Ecto neural progenitor cell (in vitro differentiated cells): Measurements from ENCODE around the gene NXN.
"Not testable (repeated sequence)": the region's sequence is repeated elsewhere in the genome, so short reads cannot be mapped to it uniquely, and the experiment has no call there.

Experiments
- DNase-seq: peaks from one replicate; pipeline ENCODE4 v3.0.0-alpha.2; 2018; ENCODE audit warnings: low spot score

The NXN gene

DNA sequence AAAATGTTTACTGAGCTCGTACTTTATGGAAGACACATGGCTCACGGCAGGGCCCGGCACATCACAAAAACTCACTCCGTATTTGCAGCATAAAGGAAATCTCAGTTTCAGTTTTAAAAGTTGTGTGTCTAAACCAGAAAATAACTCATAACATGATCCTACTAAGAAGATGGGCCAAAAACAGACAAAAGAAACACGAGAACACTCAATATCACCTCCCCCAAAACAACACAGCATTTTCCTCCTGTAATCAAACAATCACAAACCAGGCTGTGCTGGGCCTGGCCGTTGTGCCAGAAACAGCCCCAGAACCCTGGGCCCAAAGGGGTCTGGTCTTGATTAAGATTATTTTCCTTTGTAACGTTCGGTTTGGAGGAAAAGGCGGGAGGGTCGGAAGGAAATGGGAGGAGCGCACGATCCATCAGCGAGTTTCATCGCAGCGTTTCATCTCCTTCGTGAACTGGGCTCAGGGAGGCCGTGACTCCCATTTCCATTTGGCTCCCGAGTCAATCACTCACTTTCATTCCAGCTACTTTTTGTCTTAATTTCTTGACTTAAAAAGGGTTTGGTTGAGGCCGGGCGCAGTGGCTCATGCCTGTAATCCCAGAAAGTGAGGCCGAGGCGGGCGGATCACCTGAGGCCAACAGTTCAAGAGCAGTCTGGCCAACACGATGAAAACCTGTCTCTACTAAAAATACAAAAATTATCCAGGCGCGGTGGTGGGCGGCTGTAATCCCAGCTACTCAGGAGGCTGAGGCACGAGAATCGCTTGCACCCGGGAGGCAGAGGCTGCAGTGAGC lies 61.4 kb downstream of the NXN start:
- DNase-seq, result no peak

DNA sequence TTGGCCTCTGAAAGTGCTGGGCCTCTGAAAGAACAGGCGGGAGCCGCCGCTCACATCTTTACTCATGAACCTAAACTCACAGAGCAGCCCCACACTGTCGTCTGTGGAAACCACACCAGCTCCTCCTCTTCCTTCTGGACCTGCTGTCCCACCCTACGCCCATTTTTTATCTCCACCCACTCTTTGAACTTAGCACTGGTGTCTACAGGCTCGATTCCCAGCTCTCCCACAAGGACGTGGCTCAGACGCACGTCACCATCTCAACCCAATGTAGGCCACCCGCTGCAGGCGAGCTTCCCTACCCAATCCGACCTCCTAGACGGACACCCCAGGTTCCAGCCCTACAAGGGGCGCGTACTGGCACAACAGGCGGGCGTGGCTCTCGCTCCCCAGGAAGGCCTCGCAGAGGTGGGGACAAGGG lies 62.2 kb downstream of the NXN start:
- no peak for DNase-seq

DNA sequence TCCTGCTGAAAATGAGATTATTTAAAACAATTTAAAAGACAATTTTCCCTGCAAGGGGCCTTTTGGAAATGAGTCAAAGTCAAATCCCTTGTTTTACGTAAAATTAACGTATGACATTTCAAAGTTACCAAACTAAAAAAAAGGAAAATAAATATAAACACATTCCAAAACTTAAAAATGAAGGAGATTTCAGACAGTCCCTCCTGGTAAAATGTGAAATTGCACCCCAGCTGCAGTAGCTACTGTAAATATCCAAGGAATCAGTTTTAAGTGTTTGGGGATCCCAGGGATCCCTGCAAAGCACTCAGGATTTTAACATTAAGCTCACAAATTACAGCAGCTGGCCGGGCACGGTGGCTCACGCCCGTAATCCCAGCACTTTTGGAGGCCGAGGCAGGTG lies 63.3 kb downstream of the NXN start:
- DNase-seq, result no peak

DNA sequence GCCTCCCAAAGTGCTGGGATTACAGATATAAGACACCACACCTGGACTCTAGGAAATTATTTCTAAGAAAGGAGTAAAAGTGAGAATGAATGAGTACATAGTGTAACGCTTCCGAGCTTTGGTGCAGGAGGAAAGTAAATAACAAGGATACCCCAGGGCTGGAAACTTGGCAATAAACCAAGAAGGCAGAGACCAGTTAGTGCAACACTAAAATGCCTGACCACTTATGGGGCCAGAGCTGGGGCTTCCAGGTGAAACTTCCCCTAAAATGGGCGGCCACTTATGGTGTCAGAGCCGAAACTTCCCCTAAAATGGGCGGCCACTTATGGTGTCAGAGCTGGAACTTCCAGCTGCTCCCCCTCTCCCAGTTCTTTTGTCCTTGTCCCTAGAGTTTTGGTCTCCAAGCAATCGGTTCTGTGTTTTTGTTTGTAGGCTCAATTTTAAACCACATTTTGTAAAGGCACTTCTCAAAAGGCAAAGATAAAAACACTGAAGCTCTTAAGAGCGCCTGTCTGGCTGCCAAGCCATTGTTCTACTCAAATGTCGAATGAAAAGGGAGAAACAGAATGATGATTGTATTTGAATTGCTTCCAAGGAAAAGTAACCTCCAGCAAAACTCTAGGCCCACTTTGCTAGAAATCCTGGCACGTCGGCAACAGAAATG lies 63.9 kb downstream of the NXN start:
- DNase-seq, result no peak

DNA sequence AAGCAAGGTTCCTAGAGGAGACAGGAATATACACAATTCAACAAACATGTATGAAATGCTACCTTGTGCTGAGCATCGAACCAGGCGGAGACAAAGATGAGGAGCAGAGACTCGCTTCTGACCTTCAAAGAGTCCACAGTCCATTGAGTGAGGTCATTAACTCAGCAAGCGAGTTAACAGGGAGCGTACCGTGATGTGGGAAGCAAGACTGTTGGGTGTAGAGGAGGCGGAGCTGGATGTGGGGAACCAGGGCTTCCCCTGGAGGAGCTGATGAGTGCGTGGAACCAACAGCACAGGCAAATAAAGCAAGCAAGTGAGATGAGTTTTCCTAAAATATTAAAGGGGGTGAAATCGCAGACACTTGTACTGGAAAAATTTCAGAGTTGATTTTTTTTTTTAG lies 65.0 kb downstream of the NXN start:
- DNase-seq, result no peak

DNA sequence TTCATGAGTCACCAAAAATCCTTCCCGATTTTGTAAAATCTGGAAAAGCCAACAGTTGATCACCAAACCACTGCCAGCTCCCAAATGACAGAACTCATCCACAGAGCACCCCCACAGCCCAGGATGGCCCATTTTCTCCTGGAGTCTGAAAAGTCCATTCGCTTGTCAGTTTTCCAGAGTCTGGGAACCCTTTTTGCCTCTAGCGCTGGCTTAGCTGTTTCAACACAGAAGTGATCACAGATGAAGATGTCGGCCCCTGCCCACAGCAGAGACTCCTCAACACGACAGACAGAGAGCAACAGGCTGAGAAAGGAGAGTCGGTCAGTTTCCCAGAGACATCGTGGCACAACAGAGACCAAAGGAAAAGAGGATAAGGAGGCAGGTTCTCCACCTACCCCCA lies 66.4 kb downstream of the NXN start:
- DNase-seq, result no peak

DNA sequence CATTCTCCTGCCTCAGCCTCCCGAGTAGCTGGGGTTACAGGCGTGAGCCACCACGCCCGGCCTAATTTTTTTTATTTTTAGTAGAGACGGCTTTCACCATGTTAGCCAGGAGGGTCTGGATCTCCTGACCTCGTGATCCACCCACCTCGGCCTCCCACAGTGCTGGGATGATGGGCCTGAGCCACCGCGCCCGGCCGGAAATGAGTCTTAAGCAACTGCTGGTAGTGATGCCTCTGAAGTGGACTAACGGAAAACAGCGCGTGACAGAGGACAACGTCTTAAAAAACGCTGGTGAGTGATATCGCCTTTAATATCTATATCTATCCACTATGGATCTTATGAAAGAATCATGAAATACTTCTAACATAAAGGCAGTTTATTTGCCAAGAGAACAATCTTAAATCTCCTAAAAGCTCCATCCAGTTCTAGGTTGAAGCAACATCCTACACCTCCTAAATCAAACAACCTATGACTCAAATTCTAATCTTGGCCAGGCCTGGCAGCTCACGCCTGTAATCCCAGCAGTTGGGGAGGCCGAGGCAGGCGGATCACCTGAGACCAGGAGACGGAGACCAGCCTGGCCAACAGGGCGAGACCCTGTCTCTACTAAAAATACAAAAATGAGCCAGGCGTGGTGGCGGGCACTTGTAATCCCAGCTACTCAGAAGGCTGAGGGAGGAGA lies 69.8 kb downstream of the NXN start:
- no peak for DNase-seq

DNA sequence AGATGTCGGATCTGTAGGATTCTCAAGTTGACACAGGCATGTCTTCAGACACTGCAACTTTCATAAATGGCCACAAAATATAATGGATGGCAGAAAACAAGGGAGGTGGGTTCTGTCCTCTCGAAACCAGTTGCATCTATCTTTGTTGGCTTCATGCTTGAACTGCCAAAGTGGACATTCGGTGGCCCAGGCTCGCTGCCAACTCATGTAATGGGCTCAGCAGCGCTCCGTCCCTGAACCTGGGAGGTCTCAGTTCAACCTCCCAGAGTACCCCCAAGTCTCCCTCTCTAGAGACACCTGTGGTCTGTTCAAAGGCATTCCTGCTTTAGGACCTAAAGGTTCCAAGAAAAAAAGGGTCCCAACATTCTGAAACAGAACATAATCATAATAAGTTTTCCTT lies 71.9 kb downstream of the NXN start:
- DNase-seq, result no peak

DNA sequence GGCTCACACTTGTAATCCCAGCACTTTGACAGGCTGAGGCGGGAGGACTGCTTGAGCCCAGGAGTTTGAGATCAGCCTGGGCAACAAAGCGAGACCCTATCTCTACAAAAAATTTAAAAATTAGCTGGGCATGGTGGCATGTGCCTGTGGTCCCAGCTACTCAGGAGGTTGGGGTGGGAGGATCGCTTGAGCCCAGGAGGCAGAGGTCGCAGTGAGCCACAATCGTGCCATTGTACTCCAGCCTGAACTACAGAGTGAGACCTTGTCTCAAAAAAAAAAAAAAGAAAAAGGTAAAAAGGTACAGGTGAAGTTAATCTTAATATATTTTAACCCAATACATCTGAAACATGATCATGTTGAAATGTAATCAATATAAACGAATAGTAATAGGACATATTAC lies 73.9 kb downstream of the NXN start:
- not testable (repeated sequence) for DNase-seq

DNA sequence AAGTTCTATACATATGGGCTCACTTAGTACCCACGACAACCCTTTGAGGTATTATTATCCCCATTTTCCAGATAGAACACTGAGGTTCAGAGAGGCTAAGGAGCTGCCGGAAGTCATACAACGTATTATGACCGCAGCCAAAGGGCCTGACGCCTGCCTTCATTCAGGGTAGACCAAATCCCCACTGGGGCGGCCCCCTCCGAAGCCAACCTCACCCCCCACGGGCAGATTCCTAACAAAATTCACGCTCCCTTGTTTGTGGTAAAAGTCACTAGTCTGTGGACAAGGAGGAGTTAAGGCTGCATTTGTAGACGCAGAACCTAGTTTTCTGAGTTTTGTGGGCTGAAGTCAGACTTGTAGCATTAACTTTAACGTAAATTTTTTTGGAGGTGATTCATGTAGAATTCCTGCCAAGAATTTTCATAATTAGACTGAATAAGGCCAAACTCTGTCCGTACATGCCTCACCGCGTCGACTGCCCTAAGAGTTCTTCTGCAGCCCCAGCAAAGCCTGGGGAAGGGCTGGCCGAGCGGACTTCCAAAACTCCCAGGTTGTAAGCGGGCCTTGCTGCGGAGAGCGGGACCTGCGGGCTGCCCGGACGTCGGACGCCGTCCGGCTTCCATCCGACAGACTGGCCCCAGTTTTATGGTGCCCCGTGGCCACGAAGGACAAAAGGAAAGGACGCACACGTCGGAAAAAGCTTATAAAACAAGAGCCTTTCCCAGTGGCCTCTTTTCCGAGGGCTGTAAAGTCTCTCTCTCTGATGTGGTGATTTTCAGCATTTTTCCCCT lies 75.7 kb downstream of the NXN start:
- DNase-seq, result no peak

DNA sequence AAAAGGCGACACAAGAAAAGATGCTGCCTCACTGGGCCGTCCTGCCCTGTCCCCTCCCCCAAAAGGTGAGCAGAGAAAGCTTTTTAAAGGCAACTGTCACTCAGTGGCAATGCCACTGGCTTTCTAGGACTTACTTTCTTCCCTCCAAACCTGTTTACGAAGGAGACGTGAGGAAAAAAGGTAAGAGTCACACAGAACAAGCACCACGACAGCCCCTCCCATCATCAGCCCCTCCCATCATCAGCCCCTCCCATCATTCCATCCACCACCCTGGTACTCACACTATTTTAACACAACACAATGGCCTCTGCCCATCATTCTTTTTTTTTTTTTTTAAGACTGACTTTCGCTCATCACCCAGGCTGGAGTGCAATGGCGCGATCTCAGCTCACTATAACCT lies 77.1 kb downstream of the NXN start:
- DNase-seq, result no peak

DNA sequence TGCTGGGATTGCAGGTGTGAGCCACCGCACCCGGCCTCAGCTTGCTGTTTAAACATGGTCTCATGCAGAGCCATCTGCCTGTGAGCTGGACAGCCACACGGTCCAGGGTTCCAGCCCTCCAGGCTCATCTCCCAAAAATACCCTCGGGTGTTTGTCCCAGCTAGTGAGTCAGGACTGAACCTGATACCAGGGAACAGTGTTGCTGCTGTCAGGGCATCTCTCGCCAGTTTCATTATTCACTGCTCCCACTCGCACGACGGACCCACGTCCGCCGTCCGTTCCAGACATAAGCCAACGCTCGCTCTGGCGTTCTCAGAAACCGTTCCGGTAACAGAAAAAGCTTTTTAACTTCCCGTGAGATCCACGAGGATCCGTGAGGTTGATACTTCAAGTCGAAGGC lies 77.6 kb downstream of the NXN start:
- no peak for DNase-seq

DNA sequence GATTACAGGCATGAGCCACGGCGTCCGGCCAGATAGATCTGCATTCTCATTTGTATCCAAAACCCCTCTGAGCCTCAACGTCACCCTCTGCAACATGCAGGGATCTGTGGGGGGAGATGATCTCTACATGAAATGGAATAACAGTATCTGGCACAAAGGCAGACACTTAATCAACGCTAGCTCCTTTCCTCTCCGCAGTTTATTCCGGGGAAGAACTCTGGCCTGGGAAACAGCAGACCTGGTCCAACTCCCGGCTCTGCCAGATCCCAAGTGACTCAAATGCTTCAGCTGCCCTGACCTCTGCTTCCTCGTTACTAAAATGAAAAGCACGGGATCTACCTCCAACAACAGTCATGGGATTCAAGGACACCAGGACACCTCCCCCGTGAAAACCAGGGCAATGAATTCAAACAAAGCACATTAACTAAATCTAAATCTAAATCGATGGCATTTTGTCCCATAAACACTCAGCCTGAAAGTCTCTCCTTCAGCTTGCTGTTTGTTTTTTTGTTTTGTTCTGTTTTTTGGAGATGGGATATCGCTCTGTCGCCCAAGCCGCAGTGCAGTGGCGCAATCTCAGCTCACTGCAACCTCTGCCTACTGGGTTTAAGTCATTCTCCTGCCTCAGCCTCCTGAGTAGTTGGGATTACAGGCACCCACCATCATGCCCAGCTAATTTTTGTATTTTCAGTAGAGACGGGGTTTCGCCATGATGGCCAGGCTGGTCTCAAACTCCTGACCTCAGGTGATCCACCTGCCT lies 78.2 kb downstream of the NXN start:
- no peak for DNase-seq

DNA sequence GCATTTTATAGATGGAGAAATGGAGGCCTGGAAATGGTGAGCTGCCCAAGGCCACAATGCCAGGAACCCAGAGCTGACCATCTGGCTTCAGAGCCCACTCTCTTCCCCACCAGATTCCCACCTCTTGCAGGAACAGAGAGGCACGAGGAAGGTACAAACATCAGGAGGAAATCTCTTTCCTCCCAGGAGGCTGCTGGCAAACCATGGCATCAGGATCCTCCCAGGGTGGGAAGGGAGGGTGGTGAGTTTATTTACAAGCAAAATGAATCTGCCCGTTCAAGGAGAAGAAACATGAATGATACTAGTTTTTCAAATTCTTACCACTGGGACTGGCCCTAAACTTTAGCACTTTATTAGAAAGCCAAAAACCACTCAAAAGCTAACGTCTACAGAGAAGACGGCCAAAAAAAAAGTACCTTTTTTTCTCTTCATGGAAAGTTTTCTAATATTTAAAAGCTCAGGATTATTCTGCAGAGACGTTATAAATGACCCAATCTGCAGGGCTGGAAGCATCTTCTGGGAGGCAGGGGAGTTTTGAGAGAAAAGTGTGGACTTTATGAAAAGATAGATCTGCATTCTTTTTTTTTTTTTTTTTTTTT lies 79.1 kb downstream of the NXN start:
- no peak for DNase-seq

DNA sequence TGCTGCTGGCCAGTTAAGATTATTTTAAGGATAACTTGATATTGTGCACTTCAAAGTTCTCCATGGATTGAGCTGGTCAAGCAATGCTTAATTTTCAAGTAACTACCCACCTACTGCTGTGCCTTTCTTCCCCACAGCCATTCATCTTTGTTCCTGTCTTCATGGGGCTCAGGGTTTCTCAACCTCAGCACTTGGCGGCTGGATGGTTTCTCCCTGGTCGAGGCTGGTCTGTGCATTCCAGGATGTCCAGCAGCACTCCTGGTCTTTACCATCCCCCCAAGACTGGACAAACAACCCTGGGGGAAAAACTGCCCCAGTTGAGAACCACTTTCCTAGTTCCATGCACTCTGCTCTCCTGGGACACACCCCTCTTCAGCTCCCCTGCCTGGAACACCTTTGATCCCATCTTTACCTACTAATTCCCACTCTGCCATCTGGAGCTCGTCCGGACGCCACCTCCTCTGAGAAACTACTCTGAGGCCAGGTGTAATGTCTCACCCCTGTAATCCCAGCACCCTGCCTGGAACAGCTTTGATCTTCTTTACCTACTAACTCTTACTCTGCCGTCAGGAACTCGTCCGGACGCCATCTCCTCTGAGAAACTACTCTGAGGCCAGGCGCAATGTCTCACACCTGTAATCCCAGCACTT lies 81.5 kb downstream of the NXN start:
- no peak for DNase-seq

DNA sequence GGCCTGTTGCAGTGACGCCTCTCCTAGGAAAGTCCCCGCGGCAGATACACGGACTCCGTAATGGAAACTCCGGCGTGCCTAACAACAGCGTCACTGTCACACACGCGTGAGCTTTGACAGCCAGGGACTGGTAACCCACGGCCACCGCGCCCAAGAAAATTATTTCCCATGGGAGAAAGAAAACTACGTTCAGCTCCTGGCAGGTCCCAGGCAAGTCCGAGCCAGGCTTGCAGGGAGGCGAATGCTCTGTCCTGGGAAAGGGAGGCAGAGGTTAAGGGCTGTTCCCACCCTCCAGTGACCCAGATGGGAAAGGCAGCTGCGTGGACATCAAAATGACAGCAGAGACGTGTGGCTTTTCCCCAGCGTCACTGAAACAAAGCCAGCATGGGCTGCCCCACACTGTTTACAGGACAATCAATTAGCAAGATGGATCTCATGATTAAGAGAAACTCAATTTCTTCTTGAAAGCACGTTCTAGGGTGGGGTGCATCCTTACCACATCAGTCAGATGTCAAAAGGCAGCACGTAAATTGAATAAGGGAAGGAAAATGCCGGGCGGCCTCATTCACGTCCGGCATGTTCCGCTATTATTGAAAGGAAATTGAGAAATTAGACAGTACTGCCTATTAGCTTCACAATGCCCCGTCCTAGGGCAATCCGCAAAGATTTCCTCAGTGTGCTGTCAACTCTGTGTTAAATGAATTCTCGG lies 82.5 kb downstream of the NXN start:
- no peak for DNase-seq

DNA sequence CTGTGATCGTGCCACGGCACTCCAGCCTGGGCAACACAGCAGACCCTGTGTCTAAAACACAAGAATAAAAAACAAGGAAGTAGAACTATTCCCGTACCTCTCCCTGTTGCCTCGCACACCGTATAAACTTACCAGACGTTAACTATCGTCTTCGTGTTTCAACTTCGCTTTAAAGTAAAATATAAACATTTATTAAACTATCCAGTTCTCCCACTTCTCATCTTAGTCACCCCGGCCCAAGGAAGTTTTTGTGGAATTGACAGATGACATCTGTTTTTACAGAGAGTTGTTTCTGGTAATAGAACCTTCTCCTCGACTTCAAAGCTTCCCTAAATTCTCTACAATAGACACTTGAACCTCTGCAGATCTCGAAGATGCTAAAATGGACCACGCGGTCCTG lies 83.1 kb downstream of the NXN start:
- DNase-seq, result no peak

DNA sequence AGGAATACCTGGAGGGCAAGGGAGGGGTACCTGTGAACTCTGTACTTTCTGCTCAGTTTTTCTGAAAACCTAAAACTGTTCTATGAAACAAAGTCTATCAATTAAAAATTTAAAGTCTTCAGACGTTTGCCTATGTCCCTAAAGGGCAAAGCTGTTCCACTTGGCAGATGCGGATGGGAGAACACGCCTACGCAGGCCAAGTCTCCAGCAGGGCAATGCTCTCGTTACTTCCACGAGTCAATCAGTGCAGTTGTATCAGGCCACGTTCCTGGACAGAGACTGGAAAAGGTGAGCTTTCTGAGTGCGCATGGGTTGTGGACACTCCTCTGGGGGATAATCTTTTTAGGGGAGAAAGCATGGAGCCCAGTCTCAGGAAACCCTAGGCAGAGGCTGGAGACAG lies 86.6 kb downstream of the NXN start:
- no peak for DNase-seq

DNA sequence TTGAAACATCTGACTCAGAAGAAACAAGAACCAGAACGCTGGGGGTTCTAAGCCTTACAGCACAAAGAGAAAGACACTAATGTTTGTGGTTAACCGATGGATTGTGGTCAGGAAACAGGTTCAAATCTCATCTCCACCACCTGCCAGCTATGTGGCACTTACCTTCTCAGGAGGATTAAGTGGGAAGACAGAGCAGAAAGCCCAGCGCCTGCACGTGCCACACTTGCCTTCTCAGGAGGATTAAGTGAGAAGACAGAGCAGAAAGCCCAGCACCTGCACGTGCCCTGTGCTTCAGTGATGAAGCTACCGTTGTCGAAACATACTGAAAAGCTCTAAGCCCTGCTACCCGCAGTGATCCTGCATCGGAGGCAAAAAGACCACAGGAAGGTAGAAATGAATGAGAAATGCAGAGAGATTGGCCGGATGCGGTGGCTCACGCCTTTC lies 90.6 kb downstream of the NXN start:
- DNase-seq, result no peak

DNA sequence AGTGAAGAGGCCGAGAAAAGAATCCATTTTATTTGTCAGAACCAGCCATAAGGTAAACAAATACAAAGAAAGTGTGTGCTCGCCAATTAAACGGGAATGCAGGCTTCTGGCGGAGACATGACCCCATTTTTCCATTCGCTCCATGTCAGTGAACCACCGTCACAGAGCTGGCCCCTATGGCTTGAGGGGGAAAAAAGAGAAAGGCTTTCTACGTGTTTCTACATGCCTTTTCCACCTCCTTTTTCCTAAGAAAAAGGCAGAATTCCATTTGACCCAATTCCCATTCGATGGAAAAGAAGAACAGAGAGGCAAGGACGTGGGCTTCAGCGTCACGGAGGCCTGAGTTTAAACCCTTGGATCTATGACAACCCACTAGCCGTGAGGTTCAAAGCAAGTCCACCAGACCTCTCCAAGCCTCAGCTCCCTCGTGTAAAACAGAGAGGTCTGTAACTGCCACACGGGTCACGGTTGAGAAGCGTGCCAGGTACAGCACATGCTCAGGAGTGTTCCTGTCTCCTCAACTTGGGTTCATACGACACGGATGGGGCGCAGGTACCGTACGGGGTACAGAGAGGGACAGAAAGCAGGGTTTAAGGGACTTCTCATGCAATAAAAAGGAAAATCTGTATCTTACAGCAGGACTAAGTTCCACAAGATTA lies 91.9 kb downstream of the NXN start:
- no peak for DNase-seq
